Measurements from ENCODE around the gene HOXA2.

HOXA2 gene

GRCh38 chr7:27100694-27101170 is 1.8 kb downstream of the HOXA2 start:
- CTCF ChIA-PET: interaction anchor here (1.4 kb wide), 1 partner anchor 246 kb away, joined by 3 read pairs; no protein-coding TSS in a partner anchor
- peak overlapping the region; percentile 31; the same call in 1 of the 2 replicates for H3K27ac ChIP-seq
- no peak for DNase-seq (ENCODE audit: low spot score)
- TF ChIP-seq CTCF (conservative IDR thresholded peaks at IDR 0.05; ENCODE audit: low read depth): no peak
- POLR2A ChIA-PET (ENCODE audit: low non-redundant PET): no interaction called here

DNA sequence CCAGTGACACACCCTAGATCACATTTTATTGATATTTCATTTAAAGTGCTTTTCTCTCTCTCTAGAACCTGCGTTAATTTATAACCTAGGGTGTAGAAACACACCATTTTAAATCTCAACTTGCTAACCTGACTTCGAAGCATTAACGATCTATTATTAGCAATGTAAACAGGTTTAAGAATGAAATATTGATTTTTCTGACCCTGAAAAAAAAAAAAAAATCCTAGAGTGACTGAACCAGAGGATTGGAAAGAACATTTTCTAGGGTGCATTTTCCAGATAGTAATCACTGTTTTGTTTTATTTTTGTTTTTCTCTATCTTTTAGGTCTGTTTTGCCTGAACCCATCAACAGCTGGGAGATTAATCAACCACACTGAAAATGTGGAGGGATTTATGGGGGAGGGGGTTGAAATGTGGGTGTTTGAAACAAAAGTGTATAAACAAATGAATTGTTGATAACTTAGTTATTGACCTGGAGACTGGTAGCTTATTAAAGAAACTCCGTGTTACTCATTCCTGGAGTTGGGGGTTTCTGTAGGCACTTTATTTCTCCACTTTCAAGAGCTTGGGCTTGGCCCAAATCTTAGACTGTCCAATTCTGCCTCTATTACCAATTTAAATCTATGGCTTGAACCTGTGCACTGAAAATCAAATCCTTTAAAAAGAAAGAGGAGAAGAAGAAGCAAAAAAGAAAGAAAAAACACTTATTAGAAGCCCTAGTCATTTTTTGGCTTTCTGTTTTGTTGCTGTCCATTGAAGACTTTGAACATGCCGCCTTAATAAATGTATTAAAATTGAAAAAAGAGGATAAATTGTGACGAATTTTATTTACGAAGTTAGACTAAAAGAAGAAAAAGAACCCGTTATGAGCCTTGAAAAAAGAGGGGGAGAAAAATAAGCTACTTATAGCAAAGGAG is 2.8 kb downstream of the HOXA2 start:
- CTCF ChIA-PET: interaction anchor here (0.5 to 2.3 kb wide), 8 partner anchors 11 to 284 kb away, joined by 3 to 14 read pairs (median 4); partner anchors contain the start of gene HOXA5
- no peak for TF ChIP-seq CTCF (conservative IDR thresholded peaks at IDR 0.05; ENCODE audit: low read depth)
- H3K27ac ChIP-seq: peak overlapping the region; percentile 95
- POLR2A ChIA-PET (ENCODE audit: low non-redundant PET): no interaction called here
- no peak for DNase-seq (ENCODE audit: low spot score)

DNA sequence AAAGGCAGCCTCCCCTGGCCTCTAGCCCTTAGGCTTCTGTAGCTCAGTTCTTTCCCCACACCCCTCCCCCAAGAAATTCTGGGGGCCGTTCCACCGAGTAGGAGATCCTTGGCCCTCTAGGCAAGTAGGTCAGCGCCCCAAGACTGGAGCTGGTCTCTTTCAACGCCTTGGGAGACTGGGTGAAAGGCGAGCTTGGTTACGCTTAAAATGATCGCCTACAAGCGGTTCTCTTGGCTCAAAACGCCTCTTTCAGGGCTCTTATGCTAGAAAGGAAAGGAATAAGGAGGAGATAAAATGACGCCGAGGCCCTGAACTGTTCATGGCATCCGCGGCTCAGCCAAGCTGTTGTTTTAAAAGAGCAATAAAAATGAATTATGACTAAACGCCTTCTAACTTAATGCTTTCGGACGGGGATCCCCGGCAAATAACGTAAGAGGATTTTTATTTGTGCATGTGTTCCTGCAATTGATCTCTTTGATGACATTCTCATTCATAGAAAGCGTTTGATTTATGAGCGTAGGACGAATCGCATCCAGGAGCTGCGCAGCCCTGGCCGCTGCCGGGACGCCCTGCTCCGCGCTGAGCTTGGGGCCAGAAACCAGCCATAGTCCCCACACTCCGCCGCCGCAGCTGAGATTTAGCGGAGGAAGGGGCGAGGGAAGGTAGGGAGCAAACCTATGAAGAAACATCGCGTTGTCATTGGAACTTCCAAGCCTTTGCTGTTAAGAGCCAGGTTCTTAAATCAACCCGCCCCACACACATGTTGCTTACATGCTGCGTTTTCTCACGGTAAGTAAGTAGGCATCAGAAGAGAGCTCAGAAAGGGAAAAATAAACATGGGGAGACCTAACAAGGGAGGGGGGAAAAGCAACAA is 3.7 kb downstream of the HOXA2 start:
- no peak for DNase-seq (ENCODE audit: low spot score)
- TF ChIP-seq CTCF (conservative IDR thresholded peaks at IDR 0.05; ENCODE audit: low read depth): peak; percentile 48
- ChIA-PET CTCF (interaction anchor here (0.5 to 3.3 kb wide), 19 partner anchors 10 to 416 kb away, joined by 3 to 14 read pairs (median 4); partner anchors contain the start of gene HOXA5), POLR2A (ENCODE audit: low non-redundant PET) (interaction anchor here (1.0 to 1.1 kb wide), 2 partner anchors 33 to 233 kb away, joined by 3 to 4 read pairs; no protein-coding TSS in a partner anchor)
- H3K27ac ChIP-seq: peak overlapping the region; percentile 95

DNA sequence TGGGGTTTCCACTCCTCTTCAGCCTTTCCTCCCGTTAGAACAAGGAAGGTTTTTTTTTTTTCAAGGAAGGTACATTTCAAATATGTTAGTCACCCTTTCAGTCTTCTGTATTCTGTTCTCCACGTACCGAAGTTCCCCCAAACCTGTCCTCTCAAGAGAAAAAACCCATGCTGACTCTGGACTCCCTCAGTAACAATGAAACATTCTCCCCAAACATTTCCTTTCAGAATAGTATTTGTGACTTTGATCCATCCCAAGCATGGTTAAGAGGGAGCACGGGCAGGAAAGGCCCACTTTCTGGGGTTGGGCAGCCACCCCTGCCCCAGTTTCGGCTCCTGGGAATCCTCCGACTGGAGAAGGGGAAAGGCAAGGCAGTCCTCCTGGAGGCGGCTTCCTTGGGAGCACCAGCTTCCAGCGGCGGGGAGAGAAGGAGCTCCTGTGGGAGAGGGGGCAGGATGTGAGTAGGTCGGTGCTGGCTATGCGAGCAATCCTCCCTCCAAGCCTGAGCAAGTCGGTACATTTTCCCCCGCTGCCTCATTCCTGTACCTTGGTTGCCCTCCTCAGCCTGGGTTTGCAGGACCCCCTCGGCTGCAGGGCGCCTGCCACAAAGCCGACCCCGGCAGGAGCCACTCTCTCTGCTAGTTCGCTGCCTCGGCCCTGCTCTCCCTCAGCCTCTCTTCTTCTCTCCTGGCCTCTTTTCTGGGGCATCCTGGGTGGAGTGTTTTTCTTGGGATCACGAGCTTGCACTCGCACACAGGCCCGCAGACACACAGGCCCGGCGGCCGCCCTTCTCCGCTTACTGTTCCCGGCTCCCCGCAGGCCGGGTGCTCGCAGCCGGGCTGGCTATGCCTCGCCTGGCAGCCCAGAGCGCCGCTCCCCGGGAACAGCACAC is 4.6 kb downstream of the HOXA2 start:
- peak overlapping the region; percentile 95 for H3K27ac ChIP-seq
- ChIA-PET CTCF (interaction anchor here (0.5 to 3.3 kb wide), 17 partner anchors 11 to 415 kb away, joined by 3 to 14 read pairs (median 4); partner anchors contain the start of gene HOXA5), POLR2A (ENCODE audit: low non-redundant PET) (interaction anchor here (1.0 to 1.1 kb wide), 2 partner anchors 32 to 232 kb away, joined by 3 to 4 read pairs; no protein-coding TSS in a partner anchor)
- peak; percentile 59 for DNase-seq (ENCODE audit: low spot score)
- no peak; the same call in 1 of the 2 replicates for TF ChIP-seq CTCF (conservative IDR thresholded peaks at IDR 0.05; ENCODE audit: low read depth)

DNA sequence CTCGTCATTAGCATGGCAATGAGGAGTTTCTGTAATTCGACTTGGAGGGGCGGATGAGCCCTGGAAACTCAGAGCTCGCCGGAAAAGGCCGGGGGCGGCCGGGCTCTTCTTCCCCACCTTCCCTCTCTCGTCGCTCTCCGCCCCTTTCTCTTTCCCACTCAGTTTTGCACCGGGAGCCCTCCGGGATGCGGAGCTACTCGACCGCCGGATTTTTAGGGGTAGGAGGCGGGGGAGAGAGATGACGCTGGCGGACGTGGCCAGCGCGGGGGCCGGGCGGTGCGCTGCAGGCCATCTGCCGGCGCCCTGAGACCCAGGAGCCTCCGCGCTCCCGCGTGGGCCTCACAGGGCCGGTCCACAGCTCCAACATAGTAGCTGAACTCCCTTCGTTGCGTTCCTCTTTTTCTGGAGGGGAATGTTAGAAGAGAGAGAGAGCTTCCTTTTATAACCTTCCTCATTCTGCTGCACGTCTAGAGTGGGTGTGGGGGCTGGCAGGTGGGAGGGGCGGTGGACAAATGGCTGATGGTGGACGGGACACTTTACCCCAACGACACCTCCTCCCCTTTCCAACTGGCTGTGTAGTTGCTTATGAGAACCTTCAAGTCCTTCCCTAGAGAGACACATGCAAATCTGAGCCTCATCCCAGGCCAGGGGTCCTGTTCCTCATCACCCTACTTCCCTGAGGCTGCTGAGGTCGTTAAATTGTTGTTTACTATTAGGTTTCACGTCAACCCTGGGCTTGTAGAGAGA is 5.5 kb downstream of the HOXA2 start:
- CTCF ChIA-PET: interaction anchor here (0.6 to 3.3 kb wide), 9 partner anchors 17 to 611 kb away, joined by 3 to 13 read pairs (median 5); partner anchors contain the start of gene HOXA5
- peak; percentile 56 for DNase-seq (ENCODE audit: low spot score)

More for the DNA sequence above, 5.5 kb downstream of the HOXA2 start:
- TF ChIP-seq CTCF (conservative IDR thresholded peaks at IDR 0.05; ENCODE audit: low read depth): no peak
- POLR2A ChIA-PET (ENCODE audit: low non-redundant PET): interaction anchor here (0.5 to 0.7 kb wide), 2 partner anchors 14 to 909 kb away, joined by 3 to 4 read pairs; no protein-coding TSS in a partner anchor
- H3K27ac ChIP-seq: peak overlapping the region; percentile 95
